HFFc6 (cell line): Measurements from ENCODE around the gene PANK1. TPM values are rescaled to one million over a fixed set of nuclear protein-coding genes. Genes with fewer than 3 reads are reported as not detected.
"Not testable (repeated sequence)": the region's sequence is repeated elsewhere in the genome, so short reads cannot be mapped to it uniquely, and the experiment has no call there.

ENCODE experiments used
- DNase-seq: peaks from one replicate; pipeline ENCODE4 v3.0.0-alpha.2; 2018
- H3K27ac Mint-ChIP-seq: 2 replicates; pipeline ENCODE4 v1.8.0; 2020; ENCODE audit warnings: mild to moderate bottlenecking, mixed read lengths
- H3K27me3 Mint-ChIP-seq: 2 replicates; pipeline ENCODE4 v1.8.0; 2021; ENCODE audit warnings: mild to moderate bottlenecking, moderate library complexity, mixed read lengths; ENCODE audit not compliant: insufficient read depth
- H3K36me3 Mint-ChIP-seq: 2 replicates; pipeline ENCODE4 v1.8.0; 2021; ENCODE audit warnings: low read depth, mixed read lengths
- H3K4me1 Mint-ChIP-seq: 2 replicates; pipeline ENCODE4 v1.8.0; 2020; ENCODE audit warnings: low read depth, mixed read lengths
- H3K4me3 Mint-ChIP-seq: 2 replicates; pipeline ENCODE4 v1.8.0; 2020; ENCODE audit warnings: mild to moderate bottlenecking, moderate library complexity, mixed read lengths
- H3K9me3 Mint-ChIP-seq: 2 replicates; pipeline ENCODE4 v1.8.0; 2020; ENCODE audit warnings: mild to moderate bottlenecking, mixed read lengths
- CTCF ChIP-seq: fragments of 200-600 bp; sonication (generic); IDR thresholded peaks from 2 replicates; pipeline ENCODE4 v1.5.0; 2021; ENCODE audit warnings: antibody characterized with exemption, mild to moderate bottlenecking
- total RNA-seq, 6 experiments: library from RNA; stranded (reverse); fragmentation: NEBNext Ultra II Directional; extraction: Animal tissue kit (Norgen Biotek cat#: 25700); gene quantifications; 2 replicates in 1 of 6; 3 replicates in 5 of 6; pipeline ENCODE4 v1.2.3, GENCODE V29; 2021

The PANK1 gene
- total RNA-seq, 6 experiments from 2014 or later, result 3.8 to 4.7 (median 4.3) TPM

- Mint-ChIP-seq H3K4me3 (no peak overlapping the region), H3K27ac (no peak overlapping the region), H3K36me3 (no peaks in the 10 kb centered on the region), H3K9me3 (peaks cover 9% of the 10 kb centered on the region; the same call in 1 of the 2 replicates), H3K4me1 (peaks cover 29% of the 10 kb centered on the region), H3K27me3 (peaks cover 6% of the 10 kb centered on the region; the same call in 1 of the 2 replicates)
- TF ChIP-seq CTCF, result no peak
- DNase-seq, result no peak
Measured at GRCh38 chr10:89549510-89549909, 95.5 kb downstream of the PANK1 start.

GRCh38 chr10:89548673-89549072 lies 96.4 kb downstream of the PANK1 start:
- Mint-ChIP-seq H3K36me3 (no peaks in the 10 kb centered on the region), H3K4me1 (peaks cover 21% of the 10 kb centered on the region), H3K27ac (no peak overlapping the region), H3K27me3 (peaks cover 6% of the 10 kb centered on the region; the same call in 1 of the 2 replicates), H3K4me3 (no peak overlapping the region), H3K9me3 (peaks cover 9% of the 10 kb centered on the region; the same call in 1 of the 2 replicates)
- DNase-seq, result no peak
- TF ChIP-seq CTCF, result no peak

- no peaks in the 10 kb centered on the region for H3K36me3 Mint-ChIP-seq
- TF ChIP-seq CTCF, result no peak
- no peak for DNase-seq
- H3K27ac Mint-ChIP-seq, result no peak overlapping the region
- H3K9me3 Mint-ChIP-seq, result peaks cover 9% of the 10 kb centered on the region; the same call in 1 of the 2 replicates
- H3K4me1 Mint-ChIP-seq, result peaks cover 14% of the 10 kb centered on the region
- H3K4me3 Mint-ChIP-seq, result no peak overlapping the region
- H3K27me3 Mint-ChIP-seq, result peaks cover 6% of the 10 kb centered on the region; the same call in 1 of the 2 replicates
Measured at GRCh38 chr10:89547853-89548513, 97.1 kb downstream of the PANK1 start.

DNA sequence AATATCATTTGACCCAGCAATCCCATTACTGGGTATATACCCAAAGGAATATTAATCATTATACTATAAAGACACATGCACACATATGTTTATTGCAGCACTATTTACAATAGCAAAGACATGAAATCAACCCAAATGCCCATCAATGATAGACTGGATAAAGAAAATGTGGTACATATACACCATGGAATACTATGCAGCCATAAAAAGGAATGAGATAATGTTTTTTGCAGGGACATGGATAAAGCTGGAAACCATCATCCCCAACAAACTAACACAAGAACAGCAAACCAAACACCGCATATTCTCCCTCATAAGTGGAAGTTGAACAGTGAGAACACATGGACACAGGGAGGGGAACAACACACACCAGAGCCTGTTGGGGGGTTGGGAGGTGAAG lies 98.4 kb downstream of the PANK1 start:
- H3K27me3 Mint-ChIP-seq, H3K36me3 Mint-ChIP-seq, H3K4me1 Mint-ChIP-seq, H3K4me3 Mint-ChIP-seq, DNase-seq, H3K9me3 Mint-ChIP-seq, H3K27ac Mint-ChIP-seq: not testable (repeated sequence)

- Mint-ChIP-seq H3K27me3 (peaks cover 12% of the 10 kb centered on the region), H3K36me3 (no peaks in the 10 kb centered on the region), H3K4me3 (no peak overlapping the region), H3K27ac (no peak overlapping the region), H3K4me1 (peaks cover 7% of the 10 kb centered on the region), H3K9me3 (peaks cover 9% of the 10 kb centered on the region; the same call in 1 of the 2 replicates)
- no peak for TF ChIP-seq CTCF
- no peak for DNase-seq
Measured at GRCh38 chr10:89543841-89544240, 101.2 kb downstream of the PANK1 start.

- peaks cover 2% of the 10 kb centered on the region; the same call in 1 of the 2 replicates for H3K9me3 Mint-ChIP-seq
- TF ChIP-seq CTCF, result no peak
- no peak overlapping the region for H3K27ac Mint-ChIP-seq
- no peak overlapping the region for H3K4me3 Mint-ChIP-seq
- peak; percentile 20 for DNase-seq
- peaks cover 23% of the 10 kb centered on the region for H3K27me3 Mint-ChIP-seq
- no peaks in the 10 kb centered on the region for H3K36me3 Mint-ChIP-seq
- peaks cover 7% of the 10 kb centered on the region for H3K4me1 Mint-ChIP-seq
Measured at GRCh38 chr10:89540420-89540949, 104.6 kb downstream of the PANK1 start.
